Stimulated activated CD4-positive, alpha-beta T cell treated with anti-CD3 and anti-CD28 coated beads, Interleukin-1b, Interleukin-23, amount 100 ng/mL, for 4 hours (primary cell): Measurements from ENCODE around the gene ASNSD1.
"Not testable (repeated sequence)": the region's sequence is repeated elsewhere in the genome, so short reads cannot be mapped to it uniquely, and the experiment has no call there.

Source experiments
- DNase-seq, 2 donors: peaks; one replicate each; pipeline ENCODE4 v3.0.0-alpha.2; 2020; ENCODE audit warnings: low read depth in 2 of 2

ASNSD1 gene

GRCh38 chr2:189685540-189686229 lies 24.4 kb downstream of the ASNSD1 start:
- DNase-seq, result no peak

- not testable (repeated sequence) for DNase-seq
Observed at GRCh38 chr2:189687796-189688195, 26.5 kb downstream of the ASNSD1 start.

- no peak for DNase-seq
Observed at GRCh38 chr2:189696223-189696622, 35.0 kb downstream of the ASNSD1 start.

- peak in 1 of 2 donors; percentile 25 for DNase-seq
Observed at GRCh38 chr2:189698020-189698887, 37.0 kb downstream of the ASNSD1 start.

GRCh38 chr2:189700681-189701080 lies 39.4 kb downstream of the ASNSD1 start:
- no peak for DNase-seq

- no peak for DNase-seq
Observed at GRCh38 chr2:189702071-189702470, 40.8 kb downstream of the ASNSD1 start.

GRCh38 chr2:189709501-189710221 lies 48.4 kb downstream of the ASNSD1 start:
- no peak for DNase-seq

GRCh38 chr2:189717593-189717992 lies 56.3 kb downstream of the ASNSD1 start:
- DNase-seq, result not testable (repeated sequence)

GRCh38 chr2:189719571-189719970 lies 58.3 kb downstream of the ASNSD1 start:
- no peak for DNase-seq
